HCT116 (cell line): ENCODE measurements around the gene POLR2I.

Experiments
- CTCF ChIP-seq, 3 experiments: fragments of 200-600 bp in 1 of 3; sonication (generic) in 1 of 3; IDR thresholded peaks in 2 of 3; conservative IDR thresholded peaks in 1 of 3; 2 replicates each; pipeline ENCODE4 v1.5.1; 2012 to 2017; ENCODE audit warnings: low read depth in 2 of 3, low read length in 2 of 3, antibody characterized with exemption in 1 of 3, borderline replicate concordance in 1 of 3, control low read depth in 1 of 3, mild to moderate bottlenecking in 1 of 3, mixed read lengths in 1 of 3, mixed run types in 1 of 3, moderate library complexity in 1 of 3; ENCODE audit not compliant: insufficient read depth in 1 of 3
- EZH2 ChIP-seq: fragments of 200-600 bp; sonication (generic); IDR thresholded peaks from 2 replicates; pipeline ENCODE4 v1.6.1; 2017; ENCODE audit warnings: antibody characterized with exemption, mixed run types
- FOSL1 ChIP-seq: IDR thresholded peaks from 2 replicates; pipeline ENCODE4 v1.6.1; 2012; ENCODE audit warnings: low read depth
- MAX ChIP-seq: IDR thresholded peaks from 2 replicates; pipeline ENCODE4 v1.6.1; 2012
- POLR2A ChIP-seq: IDR thresholded peaks from 2 replicates; pipeline ENCODE4 v1.7.0; 2011; ENCODE audit warnings: borderline replicate concordance; ENCODE audit not compliant: insufficient read depth, insufficient read length; ENCODE audit errors: extremely low read depth
- POLR2AphosphoS5 ChIP-seq: IDR thresholded peaks from 2 replicates; pipeline ENCODE4 v1.6.1; 2011; ENCODE audit warnings: mild to moderate bottlenecking, low read depth, low read length, moderate library complexity
- RAD21 ChIP-seq: IDR thresholded peaks from 2 replicates; pipeline ENCODE4 v1.6.1; 2012; ENCODE audit warnings: low read depth, mild to moderate bottlenecking
- SIN3A ChIP-seq: IDR thresholded peaks from 2 replicates; pipeline ENCODE4 v1.6.1; 2012; ENCODE audit warnings: low read depth
- SP1 ChIP-seq: IDR thresholded peaks from 2 replicates; pipeline ENCODE4 v1.6.1; 2012; ENCODE audit warnings: low read depth
- YY1 ChIP-seq: IDR thresholded peaks from 2 replicates; pipeline ENCODE4 v1.6.1; 2011; ENCODE audit warnings: low read length, low read depth, moderate library complexity, mild to moderate bottlenecking; ENCODE audit not compliant: insufficient replicate concordance; ENCODE audit errors: extremely low read depth
- ZBTB33 ChIP-seq: IDR thresholded peaks from 2 replicates; pipeline ENCODE4 v1.6.1; 2011; ENCODE audit warnings: mild to moderate bottlenecking, low read length, moderate library complexity; ENCODE audit not compliant: insufficient replicate concordance; ENCODE audit errors: extremely low read depth

- no peak for TF ChIP-seq POLR2A
- no peak for TF ChIP-seq CTCF (IDR thresholded peaks at IDR 0.05 in 2 of 3, conservative IDR thresholded peaks at IDR 0.05 in 1 of 3; ENCODE audit: borderline replicate concordance in 1 of 3, insufficient read depth in 1 of 3, low read depth in 2 of 3, low read length in 2 of 3)
- TF ChIP-seq RAD21, result no peak
- no peak for TF ChIP-seq FOSL1
- TF ChIP-seq YY1, result no peak
- TF ChIP-seq POLR2AphosphoS5, result no peak; the same call in 1 of the 2 replicates
- no peak for TF ChIP-seq SIN3A
- no peak for TF ChIP-seq SP1
- TF ChIP-seq EZH2, result no peak
- no peak for TF ChIP-seq ZBTB33
- TF ChIP-seq MAX, result no peak
Measured at GRCh38 chr19:36144624-36145023, 29.9 kb upstream of the POLR2I start.
